GM12878 (cell line): ENCODE data around the gene IL22. TPM values are rescaled to one million over a fixed set of nuclear protein-coding genes. Genes with fewer than 3 reads are reported as not detected.

ENCODE experiments used
- ATAC-seq: fragments of 200-7000 bp; cut with Tn5 transposase; 3 replicates; pipeline ENCODE4 v1.9.1; 2020; ENCODE audit warnings: mild to moderate bottlenecking, moderate library complexity
- BruUV-seq: library from RNA; stranded (reverse); fragments of 400-500 nt; replicated peaks from 2 replicates; lab custom pipeline; 2021; lab: Mats Ljungman, UMichigan
- CTCF ChIA-PET: fragments of 300-600 bp; sonication (Branson Sonifier 250); formaldehyde crosslinking; extraction: SDS; loops from one replicate; lab custom pipeline; 2021; ENCODE audit warnings: inconsistent platforms; lab: Yijun Ruan, JAX
- POLR2A ChIA-PET: fragments of 350-600 bp; formaldehyde crosslinking; extraction: SDS; loops from one replicate; lab custom pipeline; 2021; ENCODE audit warnings: inconsistent platforms; lab: Charles Lee
- RAD21 ChIA-PET: fragments of 300-600 bp; sonication (Branson Sonifier 250); formaldehyde crosslinking; loops from one replicate; lab custom pipeline; 2023; ENCODE audit warnings: antibody characterized with exemption; ENCODE audit not compliant: unreplicated experiment; lab: Charles Lee
- SMC1A ChIA-PET: fragments of 300-600 bp; sonication (Branson Sonifier 250); formaldehyde crosslinking; loops from one replicate; lab custom pipeline; 2023; ENCODE audit not compliant: unreplicated experiment, uncharacterized antibody; lab: Charles Lee
- DNase-seq: peaks from one replicate; pipeline ENCODE4 v3.0.0-alpha.2; 2011; ENCODE audit warnings: low read depth, low spot score
- FAIRE-seq: peaks from 3 replicates; lab custom pipeline; 2011; peaks lifted over from hg19 to GRCh38; lab: Jason Lieb, UNC
- H2AFZ ChIP-seq: 2 replicates; pipeline ENCODE4 v1.6.0; 2011; ENCODE audit warnings: low read depth, low read length, control low read depth; ENCODE audit not compliant: control insufficient read depth
- H3K27ac ChIP-seq: 2 replicates; pipeline ENCODE4 v1.5.1; 2011; ENCODE audit warnings: control low read depth; ENCODE audit not compliant: control insufficient read depth, insufficient read depth
- H3K27me3 ChIP-seq, 2 experiments: replicated peaks in 1 of 2; 2 replicates each; pipeline versions ENCODE4 v1.6.0 to v1.6.1; 2011; ENCODE audit warnings: low read length in 1 of 2; ENCODE audit not compliant: control insufficient read depth in 2 of 2, insufficient read depth in 2 of 2
- H3K36me3 ChIP-seq, 2 experiments: 2 replicates each; pipeline ENCODE4 v1.5.1; 2011; ENCODE audit warnings: low read length in 1 of 2; ENCODE audit not compliant: control insufficient read depth in 2 of 2, insufficient read depth in 2 of 2
- H3K4me1 ChIP-seq: 2 replicates; pipeline ENCODE4 v1.6.1; 2011; ENCODE audit warnings: mild to moderate bottlenecking, low read length, moderate library complexity, mixed read lengths; ENCODE audit not compliant: control insufficient read depth, insufficient read depth
- H3K4me2 ChIP-seq: 2 replicates; pipeline ENCODE4 v1.6.0; 2011; ENCODE audit warnings: control low read depth; ENCODE audit not compliant: control insufficient read depth, insufficient read depth
- H3K4me3 ChIP-seq: fragments of 200-600 bp; sonication (generic); 2 replicates; pipeline ENCODE4 v1.5.1; 2016
- H3K79me2 ChIP-seq: 2 replicates; pipeline ENCODE4 v1.6.0; 2011; ENCODE audit warnings: low read length; ENCODE audit not compliant: control insufficient read depth, insufficient read depth
- H3K9ac ChIP-seq: 2 replicates; pipeline ENCODE4 v1.8.0; 2011; ENCODE audit warnings: low read length, control low read depth, mixed read lengths; ENCODE audit not compliant: control insufficient read depth, insufficient read depth
- H3K9me3 ChIP-seq: replicated peaks from 3 replicates; pipeline ENCODE4 v1.5.1; 2011; ENCODE audit warnings: mild to moderate bottlenecking, low read length; ENCODE audit not compliant: control insufficient read depth, insufficient read depth
- H4K20me1 ChIP-seq: 2 replicates; pipeline ENCODE4 v1.6.0; 2011; ENCODE audit not compliant: control insufficient read depth, insufficient read depth
- ATF2 ChIP-seq: IDR thresholded peaks from 2 replicates; pipeline ENCODE4 v1.6.1; 2012; ENCODE audit warnings: low read length, inconsistent platforms
- DPF2 ChIP-seq: fragments of 450-650 bp; IDR thresholded peaks from 2 replicates; pipeline ENCODE4 v1.6.1; 2017; ENCODE audit warnings: mild to moderate bottlenecking
- ESRRA ChIP-seq: IDR thresholded peaks from 2 replicates; pipeline ENCODE4 v1.6.1; 2012; ENCODE audit warnings: mild to moderate bottlenecking, low read length, improper control_type of control experiment
- MEF2B ChIP-seq: fragments of 450-650 bp; IDR thresholded peaks from 2 replicates; pipeline ENCODE4 v1.6.1; 2018; ENCODE audit warnings: mild to moderate bottlenecking, moderate library complexity; ENCODE audit not compliant: partially characterized antibody, poor library complexity, severe bottlenecking
- MTA2 ChIP-seq: fragments of 450-650 bp; IDR thresholded peaks from 2 replicates; pipeline ENCODE4 v1.6.1; 2016; ENCODE audit warnings: low read depth, mild to moderate bottlenecking, moderate library complexity
- MXI1 ChIP-seq: fragments of 150-350 bp; IDR thresholded peaks from 2 replicates; pipeline ENCODE4 v1.6.1; 2011; ENCODE audit warnings: low read depth, mild to moderate bottlenecking, inconsistent platforms, low read length, improper control_type of control experiment
- NKRF ChIP-seq: fragments of 450-650 bp; conservative IDR thresholded peaks from 2 replicates; pipeline ENCODE4 v1.6.1; 2017; ENCODE audit warnings: mild to moderate bottlenecking, moderate library complexity
- POLR2A ChIP-seq: IDR thresholded peaks from 2 replicates; pipeline ENCODE4 v1.6.1; 2011; ENCODE audit warnings: low read depth, mild to moderate bottlenecking, low read length
- RB1 ChIP-seq: fragments of 450-650 bp; formaldehyde crosslinking; IDR thresholded peaks from 2 replicates; pipeline ENCODE4 v1.6.1; 2017; ENCODE audit warnings: mild to moderate bottlenecking, borderline replicate concordance
- RBBP5 ChIP-seq: fragments of 200-600 bp; sonication (generic); conservative IDR thresholded peaks from 2 replicates; pipeline ENCODE4 v1.6.1; 2016
- SIN3A ChIP-seq: IDR thresholded peaks from 2 replicates; pipeline ENCODE4 v1.6.1; 2012; ENCODE audit warnings: low read depth, low read length, improper control_type of control experiment
- SMC3 ChIP-seq: IDR thresholded peaks from 2 replicates; pipeline ENCODE4 v1.6.1; 2011; ENCODE audit warnings: low read length, improper control_type of control experiment, borderline replicate concordance
- SPI1 ChIP-seq: IDR thresholded peaks from 2 replicates; pipeline ENCODE4 v1.6.1; 2011; ENCODE audit warnings: low read depth, mild to moderate bottlenecking, low read length, moderate library complexity, borderline replicate concordance; ENCODE audit not compliant: insufficient read depth
- STAT1 ChIP-seq: fragments of 450-650 bp; conservative IDR thresholded peaks from 2 replicates; pipeline ENCODE4 v1.6.1; 2014; ENCODE audit warnings: antibody characterized with exemption, mild to moderate bottlenecking
- TCF7 ChIP-seq: IDR thresholded peaks from 2 replicates; pipeline ENCODE4 v1.6.1; 2014; ENCODE audit warnings: antibody characterized with exemption, borderline replicate concordance
- ZBTB33 ChIP-seq: fragments of 450-650 bp; IDR thresholded peaks from 2 replicates; pipeline ENCODE4 v1.6.1; 2017; ENCODE audit warnings: mild to moderate bottlenecking
- ZNF217 ChIP-seq: fragments of 450-650 bp; IDR thresholded peaks from 2 replicates; pipeline ENCODE4 v1.6.1; 2017; ENCODE audit warnings: antibody characterized with exemption, mild to moderate bottlenecking
- whole genome bisulfite sequencing: methylation state at CpG from one replicate; pipeline ENCODE4 v1.1.6; 2016; ENCODE audit warnings: low lambda C conversion rate; ENCODE audit not compliant: insufficient replicate concordance, insufficient coverage; ENCODE audit errors: missing lambda C conversion rate; 5-methylcytosine and 5-hydroxymethylcytosine counted together
- in situ Hi-C: fragments of 300-500 bp; cut with MboI; formaldehyde crosslinking; loops from 9 replicates; pipeline ENCODE4 v1.14.3; 2018; ENCODE audit warnings: mixed read lengths
- intact Hi-C: fragments of 100-400 bp; cut with micrococcal nuclease; formaldehyde crosslinking; loops from one replicate; pipeline ENCODE4 v1.14.2; 2022; ENCODE audit not compliant: unreplicated experiment
- polyA plus RNA-seq, 11 experiments: library from polyadenylated mRNA; depleted of rRNA in 4 of 11; unstranded in 6 of 11; stranded (reverse) in 5 of 11; fragments of >200 nt; fragmentation: Nextera tagmentation in 4 of 11; fragmentation: Illumina TruSeq in 1 of 11; extraction: Ambion mirVana in 4 of 11; extraction: Trizol in 1 of 11; gene quantifications; 1 replicate in 1 of 11; 2 replicates in 10 of 11; pipeline versions ENCODE4 v1.2.1 to v1.2.3, GENCODE V29; 2011 to 2016; ENCODE audit warnings: inconsistent platforms in 2 of 11, missing spikeins in 2 of 11, low read depth in 1 of 11
- total RNA-seq, 4 experiments: library from RNA; depleted of rRNA in 3 of 4; stranded (reverse); fragments of >200 nt in 3 of 4; fragmentation: Illumina TruSeq in 1 of 4; extraction: Trizol in 1 of 4; gene quantifications; 2 replicates each; pipeline versions ENCODE4 v1.2.1 to v1.2.3, GENCODE V29; 2013 to 2021

Gene IL22
- total and polyA plus RNA-seq, 10 of the 15 experiments (the other 5 are each of a cell fraction or from before 2014, with no cell fraction given): not detected

- TF ChIP-seq ZBTB33: no peak
- TF ChIP-seq ESRRA: no peak
- no peak for TF ChIP-seq RB1
These were observed 10.9 kb upstream of the IL22 start (continued) for GRCh38 chr12:68264158-68264855.

GRCh38 chr12:68263366-68263765, 10.0 kb upstream of the IL22 start:
- H3K27ac ChIP-seq: no peak overlapping the region
- H3K4me2 ChIP-seq: no peak overlapping the region
- no peak for ATAC-seq
- FAIRE-seq: no peak
- H3K27me3 ChIP-seq: no peaks in the 10 kb centered on the region
- DNase-seq: no peak
- BruUV-seq: no TSS peak
- no peak overlapping the region for H2AFZ ChIP-seq
- POLR2A ChIA-PET: no interaction called here
- 96% methylated on average over 1 of the region's 1 CpG for whole genome bisulfite sequencing
- H3K9me3 ChIP-seq: no peaks in the 10 kb centered on the region
- in situ Hi-C loops: no loop called here
- intact Hi-C loops: no loop called here
- CTCF ChIA-PET: no interaction called here
- H3K4me3 ChIP-seq: no peak overlapping the region
- SMC1A ChIA-PET: no interaction called here
- RAD21 ChIA-PET: no interaction called here
- H3K4me1 ChIP-seq: peaks cover 4% of the 10 kb centered on the region; the same call in 1 of the 2 replicates
- no peaks in the 10 kb centered on the region for H3K36me3 ChIP-seq
- H3K9ac ChIP-seq: no peak overlapping the region
- no peaks in the 10 kb centered on the region for H4K20me1 ChIP-seq
- no peaks in the 10 kb centered on the region for H3K79me2 ChIP-seq
- no peak for TF ChIP-seq SPI1
- no peak for TF ChIP-seq MEF2B
- TF ChIP-seq RBBP5: no peak
- no peak for TF ChIP-seq MTA2
- no peak for TF ChIP-seq TCF7
- TF ChIP-seq SMC3: no peak
- no peak for TF ChIP-seq SIN3A
- TF ChIP-seq DPF2: no peak
- no peak for TF ChIP-seq ZNF217
- TF ChIP-seq POLR2A: no peak
- TF ChIP-seq STAT1: no peak
- no peak for TF ChIP-seq MXI1
- TF ChIP-seq ATF2: no peak
- TF ChIP-seq NKRF: no peak
